UCSD-AML1 (cell line): ENCODE measurements around the gene PALLD.
"Not testable (repeated sequence)": the region's sequence is repeated elsewhere in the genome, so short reads cannot be mapped to it uniquely, and the experiment has no call there.

Experiments used
- DNase-seq: peaks from one replicate; lab custom pipeline; 2025; ENCODE audit not compliant: unreplicated experiment; lab: John Stamatoyannopoulos, UW

Gene PALLD

DNA sequence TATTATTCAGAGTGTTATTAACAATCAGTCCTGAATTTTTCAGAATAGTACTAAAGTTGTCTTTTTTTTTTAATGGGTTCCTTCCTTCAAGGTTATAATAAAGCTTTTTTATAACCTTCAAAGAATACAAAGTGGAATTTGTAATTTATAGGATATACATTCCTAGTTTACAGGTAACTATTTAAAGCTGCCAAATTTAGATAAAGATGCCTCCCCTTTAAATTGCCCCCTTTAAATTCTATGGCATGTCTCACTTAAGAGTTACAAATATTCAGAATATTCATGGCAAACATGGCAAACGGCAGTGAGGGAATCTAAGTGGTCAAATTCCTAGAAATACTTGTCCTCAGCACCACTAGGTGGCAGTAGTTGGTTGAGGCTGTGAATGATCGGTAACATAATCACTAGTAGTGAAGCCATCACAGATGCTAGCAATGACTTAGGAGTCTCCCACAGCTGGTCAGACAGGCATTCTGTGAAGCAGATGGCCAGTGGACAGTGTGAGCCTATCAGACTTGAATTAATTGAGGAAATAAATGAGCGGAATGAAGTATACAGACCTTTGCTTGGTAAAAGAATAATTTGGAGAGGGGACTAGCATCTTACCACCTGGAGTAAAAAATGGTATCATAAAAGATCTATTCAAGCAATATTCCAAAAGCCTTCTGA, 426.8 kb downstream of the PALLD start:
- peak; percentile 8 for DNase-seq

DNA sequence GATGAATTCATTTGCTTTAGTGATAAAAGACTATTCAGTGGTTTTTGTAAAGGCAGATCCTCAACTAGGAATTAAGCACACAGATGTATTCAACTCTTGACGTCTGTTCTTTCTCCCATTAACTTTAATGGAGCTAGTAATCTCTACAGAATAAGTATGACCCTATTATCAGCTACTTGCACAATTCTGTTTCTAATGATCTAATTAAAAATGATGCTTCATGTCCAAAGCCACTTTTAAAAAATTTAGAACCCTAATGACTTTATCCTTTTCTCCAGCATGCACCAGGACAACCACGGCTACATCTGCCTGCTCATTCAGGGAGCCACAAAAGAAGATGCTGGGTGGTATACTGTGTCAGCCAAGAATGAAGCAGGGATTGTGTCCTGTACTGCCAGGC, 427.8 kb downstream of the PALLD start:
- no peak for DNase-seq

DNA sequence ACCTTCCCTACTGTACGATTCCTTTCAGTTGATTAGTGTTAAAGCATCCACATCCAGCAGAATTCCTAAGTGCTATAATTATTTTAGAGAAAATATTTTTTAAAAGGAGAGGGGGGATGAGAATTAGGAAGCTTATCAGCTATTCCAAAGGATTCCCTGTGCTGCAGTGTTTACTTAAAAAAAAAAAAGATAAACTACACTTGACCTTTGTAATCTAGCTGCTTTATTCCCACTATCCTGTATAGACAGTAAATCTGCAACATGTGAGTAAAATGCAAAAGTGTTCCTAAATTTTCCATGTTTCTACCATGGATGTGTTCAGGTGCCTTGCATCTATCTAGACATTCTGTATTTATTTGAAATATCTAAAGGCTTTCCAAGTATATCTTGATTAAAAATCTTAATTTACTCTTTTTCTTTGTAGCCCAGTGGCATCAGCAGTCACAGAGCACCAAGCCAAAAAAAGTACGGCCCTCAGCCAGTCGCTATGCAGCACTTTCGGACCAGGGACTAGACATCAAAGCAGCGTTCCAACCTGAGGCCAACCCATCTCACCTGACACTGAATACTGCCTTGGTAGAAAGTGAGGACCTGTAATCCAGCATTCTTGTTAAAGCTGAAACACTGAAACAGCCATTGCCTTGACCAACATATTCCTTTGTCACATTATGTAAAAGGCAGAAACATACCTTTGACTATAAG, 429.1 kb downstream of the PALLD start:
- DNase-seq, result no peak

DNA sequence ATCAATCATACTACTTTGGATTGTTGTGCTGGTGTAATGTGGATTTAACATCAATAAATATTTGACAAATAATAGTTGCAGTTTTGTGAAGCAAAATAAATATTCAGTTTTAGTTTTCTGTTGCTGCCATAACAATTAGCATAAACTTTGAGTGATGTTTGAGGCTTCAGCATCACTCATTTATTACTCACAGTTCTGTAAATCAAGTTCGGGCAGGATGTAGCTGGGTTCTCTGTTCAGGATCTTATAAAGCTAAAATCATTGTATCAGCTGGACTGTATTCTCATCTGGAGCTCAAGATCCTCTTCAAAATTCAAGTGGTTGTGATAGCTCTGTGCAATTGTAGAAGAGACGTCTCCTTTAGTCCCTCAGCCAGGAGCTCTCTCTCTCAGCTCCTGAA, 431.5 kb downstream of the PALLD start:
- DNase-seq, result no peak

DNA sequence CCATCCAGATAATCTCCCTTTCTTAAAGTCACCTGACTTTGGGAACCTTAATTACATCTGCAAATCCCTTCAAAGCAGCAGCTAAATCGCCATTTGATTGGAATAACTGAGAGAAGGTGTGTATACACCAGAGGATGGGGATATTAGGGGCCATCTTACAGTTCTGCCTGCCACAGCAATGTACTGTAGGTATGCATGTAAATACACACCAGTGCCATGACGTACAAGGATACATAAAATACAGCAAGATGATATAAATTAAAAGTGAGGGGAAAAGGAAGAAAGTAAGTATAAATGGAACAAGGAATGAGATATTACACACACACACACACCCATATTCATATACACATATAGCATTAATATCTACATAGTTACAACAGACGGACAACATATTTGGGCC, 432.0 kb downstream of the PALLD start:
- DNase-seq, result no peak

DNA sequence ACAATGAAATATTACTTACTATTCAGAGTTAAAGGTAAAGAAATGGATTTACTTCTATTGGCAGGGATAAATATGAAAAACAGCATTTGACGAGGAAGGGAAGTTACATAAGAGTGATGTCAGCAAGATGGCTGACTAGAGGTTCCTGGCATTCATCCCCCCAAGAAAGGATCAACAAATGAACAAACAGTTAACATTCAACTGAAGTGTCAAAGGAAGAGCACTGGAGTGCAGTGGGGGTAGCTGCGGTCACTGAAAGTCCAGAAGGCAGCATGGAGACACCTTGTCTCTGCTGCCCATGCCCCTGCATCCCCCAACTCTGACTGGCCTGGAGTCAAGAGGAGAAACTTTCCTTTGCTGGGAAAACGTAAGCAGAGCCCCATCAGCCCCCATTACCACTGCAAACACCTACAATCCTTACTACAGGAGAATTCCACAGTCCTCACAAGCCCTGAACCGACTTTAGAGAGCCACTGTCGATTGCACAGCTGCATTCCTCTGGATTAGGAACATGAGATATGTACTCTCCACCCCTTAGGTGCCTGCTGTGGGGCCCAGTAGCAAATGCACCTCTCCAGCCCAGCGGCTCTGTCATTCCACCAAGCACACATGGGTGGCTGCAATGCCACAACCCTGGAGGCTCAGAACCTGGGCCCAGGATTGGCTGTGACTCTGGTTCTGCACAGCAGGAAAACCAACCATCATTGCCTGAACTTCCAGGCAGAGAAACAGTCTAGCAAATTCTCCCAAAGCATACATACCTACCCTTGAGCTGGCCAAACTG, 433.8 kb downstream of the PALLD start:
- DNase-seq, result no peak

DNA sequence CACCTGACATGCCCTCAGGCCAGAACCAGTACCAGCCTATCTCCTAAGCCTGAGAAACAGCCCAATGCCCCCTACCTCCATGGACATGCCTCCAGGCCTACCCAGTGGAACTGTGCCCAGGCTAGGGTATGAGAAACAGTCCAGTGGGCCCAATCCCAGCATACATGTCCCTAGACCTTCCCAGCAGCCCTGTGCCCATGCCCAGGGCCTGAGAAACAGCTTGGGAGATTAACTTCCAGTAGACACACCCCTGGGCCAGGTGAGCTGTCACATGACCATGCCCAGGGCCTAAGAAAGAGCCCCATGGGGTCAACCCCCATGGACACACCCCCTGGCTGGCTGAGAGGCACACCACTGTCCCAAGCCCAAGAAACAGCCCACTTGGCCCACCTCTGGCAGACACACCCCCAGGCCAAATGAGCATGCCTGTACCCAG, 434.4 kb downstream of the PALLD start:
- no peak for DNase-seq

DNA sequence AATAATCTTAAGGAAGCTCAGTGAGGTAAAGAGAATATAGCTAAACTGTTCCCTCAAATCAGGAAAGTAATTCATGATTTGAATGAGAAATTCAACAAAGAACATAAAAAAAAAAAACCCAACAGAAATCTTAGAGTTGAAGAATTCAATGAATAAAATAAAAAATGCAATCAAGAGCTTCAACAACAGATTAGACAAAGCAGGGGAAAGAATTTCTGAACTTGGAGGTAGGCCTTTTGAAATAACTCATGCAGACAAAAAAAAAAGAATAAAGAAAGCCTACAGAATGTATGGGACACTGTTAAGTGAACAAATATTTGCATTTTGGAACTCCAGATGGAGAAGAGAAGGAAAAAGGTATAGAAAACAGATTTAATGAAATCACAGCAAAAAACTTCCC, 435.3 kb downstream of the PALLD start:
- no peak for DNase-seq

DNA sequence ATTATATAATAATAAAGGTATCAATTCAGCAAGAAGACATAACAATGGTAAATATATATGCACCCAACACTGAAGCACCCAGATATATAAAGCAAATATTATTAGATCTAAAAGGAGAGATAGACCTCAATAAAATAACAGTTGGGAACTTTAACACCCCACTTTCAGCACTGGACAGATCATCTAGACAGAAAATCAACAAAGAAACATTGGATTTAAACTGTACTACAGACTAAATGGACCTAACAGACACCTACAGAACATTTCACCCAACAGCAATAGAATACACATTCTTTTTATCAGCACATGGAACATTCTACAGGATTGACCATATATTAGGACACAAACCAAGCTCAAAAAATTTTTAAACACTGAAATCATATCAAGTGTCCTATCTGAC, 436.6 kb downstream of the PALLD start:
- no peak for DNase-seq

DNA sequence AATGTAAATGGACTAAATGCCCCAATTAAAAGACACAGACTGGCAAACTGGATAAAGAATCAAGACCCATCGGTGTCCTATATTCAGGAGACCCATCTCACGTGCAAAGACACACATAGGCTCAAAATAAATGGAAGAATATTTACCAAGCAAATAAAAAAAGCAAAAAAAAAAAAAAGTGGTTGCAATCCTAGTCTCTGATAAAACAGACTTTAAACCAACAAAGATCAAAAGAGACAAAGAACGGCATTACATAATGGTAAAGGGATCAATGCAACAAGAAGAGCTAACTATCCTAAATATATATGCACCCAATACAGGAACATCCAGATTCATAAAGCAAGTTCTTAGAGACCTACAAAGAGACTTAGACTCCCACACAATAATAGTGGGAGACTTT, 440.6 kb downstream of the PALLD start:
- DNase-seq, result not testable (repeated sequence)

DNA sequence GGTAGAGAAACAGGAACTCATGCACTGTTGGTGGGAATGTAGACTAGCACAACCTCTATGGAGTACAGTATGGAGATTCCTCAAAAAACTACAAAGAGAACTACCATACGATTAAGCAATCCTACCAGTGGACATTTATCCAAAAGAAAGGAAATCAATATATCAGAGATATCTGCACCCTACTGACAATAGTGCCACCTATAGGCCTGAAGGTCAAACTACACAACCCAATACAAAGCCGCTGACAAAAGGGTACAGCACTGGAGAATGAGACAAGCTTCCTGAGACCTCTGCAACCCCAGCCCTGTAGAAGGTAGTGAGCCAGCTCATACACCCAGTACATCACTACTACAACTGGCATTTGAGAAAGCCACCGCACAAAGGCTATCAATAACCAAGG, 446.1 kb downstream of the PALLD start:
- no peak for DNase-seq

DNA sequence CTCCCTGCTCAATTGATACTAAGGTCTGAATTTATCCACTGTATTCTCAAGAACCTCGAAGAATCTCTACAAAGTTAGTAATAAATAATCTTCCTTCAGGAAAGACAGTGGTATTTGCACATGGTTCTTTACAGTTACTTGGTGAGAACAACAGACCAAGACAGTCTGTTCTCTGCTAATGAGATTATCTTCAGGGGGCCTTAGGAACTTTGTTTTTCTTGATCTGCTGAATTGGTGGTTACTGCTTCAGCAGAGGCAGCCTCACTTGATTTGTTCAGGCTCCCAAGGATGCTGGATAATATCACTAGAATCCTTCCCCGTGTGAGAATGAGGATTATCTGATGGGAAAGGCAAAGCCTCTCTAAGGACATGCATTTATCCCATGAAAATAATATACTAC, 448.4 kb downstream of the PALLD start:
- no peak for DNase-seq

DNA sequence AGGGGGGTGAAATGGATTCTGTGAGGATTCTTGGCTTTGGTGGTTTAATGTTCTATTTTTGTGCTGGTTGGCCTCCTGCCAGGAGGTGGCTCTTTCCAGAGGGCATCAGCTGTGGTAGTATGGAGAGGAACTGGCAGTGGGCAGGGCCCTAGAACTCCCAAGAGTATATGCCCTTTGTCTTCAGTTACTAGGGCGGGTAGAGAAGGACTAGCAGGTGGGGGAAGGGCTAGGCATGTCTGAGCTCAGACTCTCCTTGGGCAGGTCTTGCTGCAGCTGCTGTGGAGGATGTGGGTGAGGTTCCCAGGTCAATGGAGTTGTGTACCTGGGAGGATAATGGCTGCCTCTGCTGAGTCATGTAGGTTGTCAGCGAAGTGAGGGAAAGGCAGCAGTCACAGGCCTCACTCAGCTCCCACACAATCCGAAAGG, 456.0 kb downstream of the PALLD start:
- not testable (repeated sequence) for DNase-seq

DNA sequence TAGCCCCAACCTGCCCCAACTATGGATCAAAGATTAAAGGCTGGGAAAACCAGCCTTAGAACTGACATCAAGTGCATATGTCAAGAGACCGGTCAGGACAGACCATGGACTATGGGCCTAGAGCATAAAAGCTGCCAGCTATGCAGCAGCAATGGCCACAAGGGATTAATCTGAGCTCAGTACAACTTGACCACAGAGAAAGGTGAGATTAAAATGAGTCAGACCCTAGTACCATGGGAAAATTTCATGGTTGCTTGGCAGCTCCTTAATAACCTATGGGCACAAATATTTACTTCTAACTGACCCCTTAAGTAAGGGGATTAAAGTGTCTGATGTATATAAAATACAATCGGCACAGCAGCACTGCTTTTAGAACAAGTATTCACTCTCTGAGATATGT, 458.8 kb downstream of the PALLD start:
- DNase-seq, result no peak

DNA sequence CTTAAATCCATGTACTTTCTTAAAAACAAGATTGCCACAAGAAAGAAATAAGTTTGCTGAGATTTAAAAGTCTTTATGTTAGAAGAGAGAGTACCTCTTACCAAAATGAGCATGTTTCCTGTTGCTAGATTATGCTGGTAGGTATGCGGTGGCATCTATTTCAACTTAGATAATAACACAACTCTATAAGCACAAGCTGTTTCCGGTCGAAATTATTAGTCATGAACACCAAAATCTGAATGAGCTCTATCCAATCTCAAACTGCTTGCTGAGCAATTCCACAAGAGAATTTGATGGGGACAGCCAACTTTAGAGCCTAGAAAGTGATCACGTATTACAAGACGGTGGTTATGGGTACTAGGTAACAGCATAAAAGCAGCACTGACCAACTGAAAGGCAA, 463.9 kb downstream of the PALLD start:
- DNase-seq, result no peak

DNA sequence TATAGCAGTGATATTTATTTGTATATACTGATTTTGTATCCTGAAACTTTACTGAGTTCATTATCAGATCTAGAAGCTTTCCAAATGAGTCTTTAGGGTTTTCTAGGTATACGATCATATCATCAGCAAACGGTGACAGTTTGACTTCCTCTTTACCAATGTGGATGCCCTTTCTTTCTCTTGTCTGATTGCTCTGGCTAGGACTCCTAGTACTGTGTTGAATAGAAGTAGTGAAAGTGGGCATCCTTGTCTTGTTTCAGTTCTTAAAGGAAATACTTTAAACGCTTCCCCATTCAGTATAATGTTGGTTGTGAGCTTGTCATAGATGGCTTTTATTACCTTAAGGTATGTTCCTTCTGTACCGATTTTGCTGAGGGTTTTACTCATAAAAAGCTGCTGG, 475.7 kb downstream of the PALLD start:
- no peak for DNase-seq
